GM23248 (cell line): ENCODE results near the gene PTPRN2. TPM values are rescaled to one million over a fixed set of nuclear protein-coding genes. Genes with fewer than 3 reads are reported as not detected.

Experiments
- DNase-seq: peaks from one replicate; pipeline ENCODE4 v3.0.0-alpha.2; 2015
- H2AFZ ChIP-seq: fragments of 200-600 bp; sonication (generic); 2 replicates; pipeline ENCODE4 v1.6.1; 2016; ENCODE audit warnings: antibody characterized with exemption
- H3F3A ChIP-seq: fragments of 200-600 bp; sonication (generic); 2 replicates; pipeline ENCODE4 v1.6.1; 2016; ENCODE audit warnings: mild to moderate bottlenecking, antibody characterized with exemption, mixed run types; ENCODE audit not compliant: insufficient read depth
- H3K27ac ChIP-seq: fragments of 200-600 bp; sonication (generic); 2 replicates; pipeline ENCODE4 v1.5.1; 2016; ENCODE audit warnings: mild to moderate bottlenecking
- H3K27me3 ChIP-seq: fragments of 200-600 bp; sonication (generic); replicated peaks from 2 replicates; pipeline ENCODE4 v1.6.1; 2016; ENCODE audit warnings: mild to moderate bottlenecking; ENCODE audit not compliant: insufficient read depth
- H3K36me3 ChIP-seq: fragments of 200-600 bp; sonication (generic); 2 replicates; pipeline ENCODE4 v1.6.1; 2016; ENCODE audit warnings: low read depth, mild to moderate bottlenecking
- H3K4me1 ChIP-seq: fragments of 200-600 bp; sonication (generic); 2 replicates; pipeline ENCODE4 v1.6.1; 2016; ENCODE audit warnings: mild to moderate bottlenecking; ENCODE audit not compliant: insufficient read depth
- H3K4me2 ChIP-seq: fragments of 200-600 bp; sonication (generic); one replicate; pipeline ENCODE4 v1.6.1; 2016; ENCODE audit warnings: mild to moderate bottlenecking; ENCODE audit not compliant: unreplicated experiment
- H3K4me3 ChIP-seq: fragments of 200-600 bp; sonication (generic); 2 replicates; pipeline ENCODE4 v1.5.1; 2016; ENCODE audit warnings: mild to moderate bottlenecking
- H3K79me2 ChIP-seq: fragments of 200-600 bp; sonication (generic); 2 replicates; pipeline ENCODE4 v1.6.1; 2016; ENCODE audit warnings: mild to moderate bottlenecking; ENCODE audit not compliant: insufficient read depth
- H3K9ac ChIP-seq: fragments of 200-600 bp; sonication (generic); 2 replicates; pipeline ENCODE4 v1.6.1; 2016; ENCODE audit warnings: mild to moderate bottlenecking
- H3K9me2 ChIP-seq: fragments of 200-600 bp; sonication (generic); 2 replicates; pipeline ENCODE4 v1.6.1; 2016; ENCODE audit warnings: mixed run types, mild to moderate bottlenecking, moderate library complexity; ENCODE audit not compliant: insufficient read depth
- H3K9me3 ChIP-seq: fragments of 200-600 bp; sonication (generic); one replicate; pipeline ENCODE4 v1.6.1; 2017; ENCODE audit warnings: low read depth
- H4K20me1 ChIP-seq: fragments of 200-600 bp; sonication (generic); 2 replicates; pipeline ENCODE4 v1.6.0; 2016; ENCODE audit not compliant: insufficient read depth
- EZH2 ChIP-seq: fragments of 200-600 bp; sonication (generic); IDR thresholded peaks from 2 replicates; pipeline ENCODE4 v1.6.1; 2018; ENCODE audit warnings: antibody characterized with exemption, mild to moderate bottlenecking; ENCODE audit not compliant: insufficient read depth, poor library complexity, severe bottlenecking
- EZH2phosphoT487 ChIP-seq: fragments of 200-600 bp; sonication (generic); IDR thresholded peaks from 2 replicates; pipeline ENCODE4 v1.6.1; 2018; ENCODE audit warnings: antibody characterized with exemption, moderate library complexity, mild to moderate bottlenecking, low read depth; ENCODE audit not compliant: insufficient read depth
- WGBS, 2 experiments: methylation state at CpG; one replicate each; pipeline ENCODE4 v1.1.6; 2015 to 2017; ENCODE audit warnings: low lambda C conversion rate in 2 of 2, low coverage in 1 of 2; ENCODE audit errors: missing lambda C conversion rate in 2 of 2; 5-methylcytosine and 5-hydroxymethylcytosine counted together
- in situ Hi-C: fragments of 300-500 bp; cut with MboI; formaldehyde crosslinking; loops from 2 replicates; pipeline ENCODE4 v1.15.0; 2020
- polyA plus RNA-seq: library from polyadenylated mRNA; unstranded; fragments of >200 nt; fragmentation: Nextera tagmentation; extraction: Ambion mirVana; gene quantifications from 2 replicates; pipeline ENCODE4 v1.2.1, GENCODE V29; 2016
- total RNA-seq: library from RNA; depleted of rRNA; stranded (reverse); fragments of >200 nt; shearing (Covaris generic); gene quantifications from 2 replicates; pipeline ENCODE4 v1.2.3, GENCODE V29; 2014

Gene PTPRN2
- total and polyA plus RNA-seq, 2 experiments from 2014 or later: 0.13 TPM; not detected in 1

DNA sequence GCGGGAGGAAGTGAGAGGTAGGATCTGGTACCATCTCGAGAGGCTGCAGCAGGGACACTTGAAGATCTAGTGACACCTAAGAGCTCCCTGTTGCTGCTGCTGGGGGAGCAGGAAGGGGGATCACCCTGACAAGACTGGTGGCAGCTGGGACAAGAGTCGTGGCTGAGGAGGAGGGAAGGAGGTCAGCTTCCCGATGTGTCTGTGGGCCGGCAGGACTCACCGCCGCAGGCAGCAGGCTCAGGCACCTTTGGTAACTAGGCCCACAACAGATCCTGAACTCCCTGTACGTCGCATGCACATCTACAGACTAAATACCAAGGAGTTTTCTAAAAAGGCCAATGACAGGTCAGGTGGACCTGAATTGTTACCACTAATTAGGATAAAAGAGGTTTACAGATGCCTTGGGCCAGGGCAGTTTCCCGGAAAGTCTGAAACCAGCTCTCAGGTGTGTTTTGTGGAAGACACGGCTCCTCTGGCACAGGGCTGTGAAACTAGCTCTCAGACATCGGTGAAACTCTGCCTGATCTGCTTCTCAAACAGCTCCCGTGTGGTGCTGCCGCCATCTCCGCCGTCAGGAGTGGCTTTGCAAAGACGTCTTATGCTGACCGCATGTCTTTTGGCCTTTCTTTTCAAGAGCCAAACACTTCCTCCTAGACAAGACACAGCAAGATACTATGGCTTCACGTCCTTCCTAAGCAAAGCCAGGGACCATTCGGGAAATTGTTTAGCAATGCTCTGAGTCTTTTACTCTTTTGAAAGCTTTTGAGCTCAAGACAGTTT is 609.7 kb downstream of the PTPRN2 start:
- no peak overlapping the region for H3K4me2 ChIP-seq
- no peaks in the 10 kb centered on the region for H3K36me3 ChIP-seq
- in situ Hi-C loops: no loop called here
- H3K79me2 ChIP-seq: no peaks in the 10 kb centered on the region
- H3K4me1 ChIP-seq: no peaks in the 10 kb centered on the region
- no peak overlapping the region for H2AFZ ChIP-seq
- 32% methylated on average over 19 to 20 of the region's 20 CpGs for WGBS, 2 experiments
- H3K27me3 ChIP-seq: no peaks in the 10 kb centered on the region
- DNase-seq: no peak
- TF ChIP-seq EZH2 (no peak), EZH2phosphoT487 (no peak)
- no peaks in the 10 kb centered on the region for H3F3A ChIP-seq
- H3K27ac ChIP-seq: no peak overlapping the region
- no peaks in the 10 kb centered on the region for H3K9me3 ChIP-seq
- H4K20me1 ChIP-seq: no peaks in the 10 kb centered on the region
- no peak overlapping the region for H3K9ac ChIP-seq
- H3K4me3 ChIP-seq: no peak overlapping the region
- no peaks in the 10 kb centered on the region for H3K9me2 ChIP-seq

DNA sequence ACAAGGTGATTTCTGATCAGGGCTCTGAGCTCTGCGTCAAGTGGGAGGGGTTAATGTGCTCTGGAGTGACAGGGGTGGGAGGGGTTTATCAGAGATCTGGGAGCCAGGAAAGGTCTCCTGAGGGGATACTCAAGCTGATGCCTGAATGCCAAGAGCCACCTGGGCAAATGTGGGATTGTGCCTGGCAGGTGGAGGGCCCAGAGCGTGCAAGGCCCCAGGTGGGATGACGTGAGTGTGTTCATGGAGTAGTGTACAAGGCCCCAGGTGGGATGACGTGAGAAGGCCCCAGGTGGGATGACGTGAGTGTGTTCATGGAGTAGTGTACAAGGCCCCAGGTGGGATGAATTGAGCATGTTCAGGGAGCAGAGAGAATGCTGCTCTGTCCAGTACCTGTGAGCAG is 610.3 kb downstream of the PTPRN2 start:
- H3K9me2 ChIP-seq: no peaks in the 10 kb centered on the region
- H3K27me3 ChIP-seq: no peaks in the 10 kb centered on the region
- no peaks in the 10 kb centered on the region for H3K36me3 ChIP-seq
- TF ChIP-seq EZH2: no peak
- no peak for TF ChIP-seq EZH2phosphoT487
- H3K4me1 ChIP-seq: no peaks in the 10 kb centered on the region
- no peaks in the 10 kb centered on the region for H3F3A ChIP-seq
- no peak for DNase-seq
- H2AFZ ChIP-seq: no peak overlapping the region
- 24% methylated on average over 4 to 5 of the region's 5 CpGs for WGBS, 2 experiments
- in situ Hi-C loops: no loop called here
- no peak overlapping the region for H3K4me3 ChIP-seq
- H4K20me1 ChIP-seq: no peaks in the 10 kb centered on the region
- H3K79me2 ChIP-seq: no peaks in the 10 kb centered on the region
- no peak overlapping the region for H3K4me2 ChIP-seq
- no peak overlapping the region for H3K27ac ChIP-seq
- no peaks in the 10 kb centered on the region for H3K9me3 ChIP-seq
- H3K9ac ChIP-seq: no peak overlapping the region

DNA sequence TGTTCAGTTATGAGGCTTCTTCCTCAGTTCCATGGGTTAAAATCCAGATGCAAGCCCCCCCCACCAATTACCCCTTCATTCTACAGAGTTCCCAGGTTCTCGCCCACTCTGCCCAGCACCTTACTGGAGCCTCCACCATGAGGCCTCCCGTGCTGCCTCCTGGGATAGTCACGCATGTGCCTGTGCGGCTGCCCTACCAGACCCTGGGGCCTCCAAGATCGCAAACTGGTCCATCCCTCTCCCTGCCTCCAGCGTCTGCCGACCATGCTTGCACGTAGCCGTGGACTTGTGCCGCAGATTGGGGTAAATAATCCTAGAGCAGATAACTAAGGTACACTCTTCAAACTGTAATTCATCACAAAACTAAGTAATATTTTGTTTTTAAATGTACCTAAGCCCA is 611.2 kb downstream of the PTPRN2 start:
- in situ Hi-C loops: no loop called here

DNA sequence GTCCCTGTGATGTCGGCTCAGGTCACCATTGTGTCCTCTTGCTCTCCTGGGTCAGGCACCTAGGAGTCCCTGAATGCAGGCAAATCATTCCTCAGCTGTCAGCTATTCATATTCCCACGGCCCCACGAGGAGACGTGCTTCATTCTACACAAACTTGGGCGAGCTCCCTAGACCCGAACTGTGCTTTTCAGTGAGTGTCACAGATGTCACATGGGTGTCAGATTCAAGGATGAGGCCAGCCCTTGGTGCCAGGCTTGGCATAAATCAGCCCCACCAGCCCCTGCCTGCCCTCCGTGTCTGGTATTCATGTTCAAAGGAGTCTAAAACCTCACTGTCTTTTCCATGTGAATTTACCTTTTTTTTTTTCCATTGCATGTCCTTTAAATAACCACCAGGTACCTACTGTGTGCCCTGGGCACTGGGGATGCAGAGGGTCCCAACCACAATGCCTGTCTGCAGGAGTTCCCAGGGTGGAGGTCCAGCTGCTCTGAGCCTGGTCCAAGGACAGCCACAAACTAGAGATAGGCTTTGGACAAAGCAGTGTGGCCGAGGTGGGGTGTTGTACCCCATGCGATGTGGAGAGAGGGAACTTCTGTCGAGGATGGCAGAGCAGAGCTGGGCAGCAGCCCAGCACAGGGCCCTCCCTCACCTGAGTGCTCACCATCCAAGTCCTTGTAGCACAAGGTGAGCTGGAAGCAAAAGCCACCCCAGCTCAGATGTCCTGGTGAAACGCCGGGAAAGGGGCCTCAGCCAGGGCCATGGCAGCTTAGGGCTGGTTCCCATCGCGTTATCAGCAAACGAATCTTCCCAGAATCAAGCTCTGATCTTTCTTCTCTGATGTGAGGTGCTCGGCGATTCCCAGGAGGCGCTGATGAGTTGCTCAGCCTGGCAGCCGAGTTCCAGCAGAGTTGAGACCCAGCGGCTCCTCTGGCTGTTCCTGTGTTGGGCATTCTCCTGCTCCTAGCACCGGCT is 611.9 kb downstream of the PTPRN2 start:
- H3K36me3 ChIP-seq: no peaks in the 10 kb centered on the region
- no peaks in the 10 kb centered on the region for H3F3A ChIP-seq
- no peaks in the 10 kb centered on the region for H4K20me1 ChIP-seq
- no peak overlapping the region for H3K4me3 ChIP-seq
- 32 to 37% methylated on average over 21 of the region's 21 CpGs for WGBS, 2 experiments
- H3K27ac ChIP-seq: no peak overlapping the region
- TF ChIP-seq EZH2phosphoT487 (no peak), EZH2 (no peak)
- no peak overlapping the region for H2AFZ ChIP-seq
- no peaks in the 10 kb centered on the region for H3K27me3 ChIP-seq
- H3K9me3 ChIP-seq: no peaks in the 10 kb centered on the region
- no peaks in the 10 kb centered on the region for H3K9me2 ChIP-seq
- no peak for DNase-seq
- H3K79me2 ChIP-seq: no peaks in the 10 kb centered on the region
- no peak overlapping the region for H3K4me2 ChIP-seq
- no peaks in the 10 kb centered on the region for H3K4me1 ChIP-seq
- H3K9ac ChIP-seq: no peak overlapping the region
- in situ Hi-C loops: no loop called here

More for the DNA sequence above, 611.2 kb downstream of the PTPRN2 start:
- Histone ChIP-seq H3K27ac (no peak overlapping the region), H3K4me1 (no peaks in the 10 kb centered on the region), H3K79me2 (no peaks in the 10 kb centered on the region), H3K4me2 (no peak overlapping the region), H3K36me3 (no peaks in the 10 kb centered on the region), H2AFZ (no peak overlapping the region), H3K9me3 (no peaks in the 10 kb centered on the region), H4K20me1 (no peaks in the 10 kb centered on the region), H3K4me3 (no peak overlapping the region), H3K9ac (no peak overlapping the region), H3F3A (no peaks in the 10 kb centered on the region), H3K27me3 (no peaks in the 10 kb centered on the region), H3K9me2 (no peaks in the 10 kb centered on the region)
- WGBS, 2 experiments: 53 to 57% methylated on average over 10 of the region's 10 CpGs
- DNase-seq: no peak
- TF ChIP-seq EZH2 (no peak), EZH2phosphoT487 (no peak)
